Glomerular endothelial cell (primary cell): ENCODE data around the gene SPINT3. TPM values are rescaled to one million over a fixed set of nuclear protein-coding genes. Genes with fewer than 3 reads are reported as not detected.

Source experiments
- DNase-seq: peaks from one replicate; pipeline ENCODE4 v3.0.0-alpha.2; 2011; ENCODE audit warnings: low read depth, low spot score; ENCODE audit errors: extremely low read depth
- total RNA-seq: library from RNA; depleted of rRNA; stranded (reverse); fragments of >200 nt; gene quantifications from 2 replicates; pipeline ENCODE4 v1.2.3, GENCODE V29; 2015

Gene SPINT3, protein sequence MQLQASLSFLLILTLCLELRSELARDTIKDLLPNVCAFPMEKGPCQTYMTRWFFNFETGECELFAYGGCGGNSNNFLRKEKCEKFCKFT
- total RNA-seq = not detected in 2 replicates

DNA sequence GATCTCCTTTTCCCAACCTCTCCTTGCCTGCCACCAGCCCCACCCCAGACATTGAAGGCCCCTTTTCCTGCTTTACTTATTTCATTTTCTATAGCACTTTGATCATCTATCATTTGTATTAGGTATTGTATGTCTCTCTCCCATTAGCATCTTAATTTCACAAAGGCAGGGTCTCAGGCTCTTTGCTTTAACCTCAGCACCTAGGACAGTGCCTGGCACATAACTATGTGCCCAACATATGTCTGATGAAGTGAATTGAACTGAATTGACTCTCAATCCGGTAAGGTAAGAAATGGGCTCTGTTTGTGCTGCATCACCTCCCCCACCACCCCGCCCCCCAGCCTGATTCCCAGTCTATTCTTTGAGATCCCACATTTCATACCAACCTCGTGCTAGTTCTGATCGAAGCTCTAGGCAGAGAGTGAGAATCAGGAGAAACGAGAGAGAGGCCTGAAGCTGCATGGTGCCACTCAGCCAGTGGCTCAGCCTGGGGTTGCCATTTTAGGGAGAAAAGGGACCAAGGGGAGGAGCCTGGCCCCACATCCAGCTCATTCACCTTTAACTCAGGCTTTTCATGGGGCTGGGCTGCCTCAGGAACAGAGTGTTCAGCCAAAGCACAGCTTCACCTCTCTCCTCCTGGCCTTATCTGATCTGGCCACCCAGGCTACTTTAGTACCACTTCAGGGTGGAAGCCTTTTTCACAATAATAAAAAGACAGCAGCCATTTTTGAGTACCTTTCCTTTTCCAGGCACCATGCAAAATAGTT lies at the start of gene SPINT3:
Gene SPINT3 (minus strand): TSS at position 476 of the 767 bp plus-strand sequence. CDS start 14 bp downstream, at position 462.
- DNase-seq = no peak

DNA sequence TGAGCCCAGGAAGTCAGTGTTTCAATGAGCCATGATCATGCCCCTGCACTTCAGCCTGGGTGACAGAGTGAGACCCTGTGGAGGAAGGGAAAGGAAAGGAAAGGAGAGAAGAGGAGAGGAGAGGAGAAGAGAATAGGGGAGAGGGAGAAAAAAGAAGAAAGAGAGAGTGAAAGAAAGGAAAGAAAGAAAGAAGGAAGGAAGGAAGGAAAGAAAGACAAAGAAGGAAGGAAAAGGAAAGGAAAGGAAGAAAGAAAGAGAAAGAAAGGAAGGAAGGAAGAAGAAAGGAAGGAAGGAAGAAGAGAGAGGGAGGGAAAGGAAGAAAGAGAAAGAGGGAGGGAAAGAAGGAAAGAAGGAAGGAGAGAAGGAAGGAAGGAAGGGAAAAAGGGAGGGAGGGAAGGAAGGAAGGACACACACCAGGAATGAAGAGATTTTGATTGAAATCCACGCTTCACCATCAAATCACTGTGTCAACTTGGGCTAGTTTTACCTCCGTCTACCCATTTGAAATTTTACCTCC lies 49.4 kb upstream of the SPINT3 start:
- DNase-seq = no peak

DNA sequence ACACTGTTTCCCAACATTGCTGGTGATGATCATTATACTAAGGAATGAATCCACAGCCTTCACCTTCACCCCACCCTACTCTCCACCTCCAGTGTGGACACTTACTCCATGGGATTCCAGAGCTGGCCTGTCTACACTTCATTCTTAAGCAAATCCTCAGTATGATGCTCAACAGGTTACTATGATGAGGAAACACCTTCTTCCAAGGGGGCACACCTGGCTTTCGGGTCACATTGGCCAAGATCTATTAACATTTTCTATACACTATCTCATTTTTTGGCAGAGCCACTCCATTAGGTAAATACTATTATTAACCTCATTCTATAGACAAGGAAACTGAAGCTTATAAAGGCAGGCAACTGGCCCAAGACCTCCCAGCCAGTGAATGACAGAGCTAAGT lies 39.8 kb upstream of the SPINT3 start:
- no peak for DNase-seq

DNA sequence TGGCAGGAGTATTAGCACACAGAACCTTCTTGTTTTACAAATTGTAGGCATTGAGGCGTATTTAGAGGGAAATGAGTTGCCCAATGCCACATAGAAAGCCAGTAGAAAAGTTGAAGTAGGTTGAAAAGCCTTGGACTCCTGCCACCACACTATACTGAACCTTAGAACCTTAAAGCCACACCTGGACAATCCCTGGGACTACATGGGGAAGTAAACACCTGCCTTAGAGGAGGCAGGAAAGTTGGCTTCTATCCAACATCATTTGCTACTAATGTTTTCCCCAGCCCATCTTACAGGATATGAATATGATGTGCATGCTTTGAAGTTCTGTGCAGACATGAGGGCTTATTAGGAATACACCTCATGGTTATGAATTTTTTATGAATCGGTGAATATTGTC lies 37.0 kb upstream of the SPINT3 start:
- DNase-seq = no peak

DNA sequence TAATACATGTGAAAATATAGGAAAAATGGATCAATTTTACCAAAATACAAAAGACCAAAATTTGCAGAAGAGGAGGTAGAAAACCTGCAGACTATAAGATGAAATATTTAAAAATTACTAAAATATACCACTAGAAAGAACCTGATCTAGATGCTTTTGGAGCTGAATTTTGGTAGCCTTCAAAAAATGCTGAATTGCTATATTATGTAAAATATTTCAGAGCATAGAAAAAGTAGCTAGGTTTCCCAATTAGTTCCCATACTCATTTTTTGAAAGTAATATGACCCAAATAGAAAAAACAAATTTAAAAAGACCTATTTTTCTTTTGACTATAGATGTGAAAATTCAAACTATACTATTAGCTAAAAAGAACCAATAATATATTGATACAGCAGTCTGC lies 35.3 kb upstream of the SPINT3 start:
- no peak for DNase-seq

DNA sequence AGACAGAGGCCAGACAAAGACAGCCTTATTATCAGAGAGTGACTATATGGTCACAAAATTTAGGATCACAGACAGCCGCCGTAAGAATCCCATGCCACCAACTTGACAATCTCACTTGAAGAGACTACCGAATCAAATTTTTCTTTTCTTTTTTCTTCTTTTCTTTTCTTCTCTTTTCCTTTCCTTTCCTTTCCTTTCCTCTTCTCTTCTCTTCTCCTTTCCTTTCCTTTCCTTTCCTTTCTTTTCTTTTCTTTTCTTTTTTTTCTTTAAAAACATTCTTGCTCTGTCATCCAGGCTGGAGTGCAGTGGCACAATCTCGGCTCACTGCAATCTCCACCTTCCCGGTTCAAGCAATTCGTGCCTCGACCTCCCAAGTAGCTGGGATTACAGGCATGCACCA lies 33.0 kb upstream of the SPINT3 start:
- DNase-seq = no peak

DNA sequence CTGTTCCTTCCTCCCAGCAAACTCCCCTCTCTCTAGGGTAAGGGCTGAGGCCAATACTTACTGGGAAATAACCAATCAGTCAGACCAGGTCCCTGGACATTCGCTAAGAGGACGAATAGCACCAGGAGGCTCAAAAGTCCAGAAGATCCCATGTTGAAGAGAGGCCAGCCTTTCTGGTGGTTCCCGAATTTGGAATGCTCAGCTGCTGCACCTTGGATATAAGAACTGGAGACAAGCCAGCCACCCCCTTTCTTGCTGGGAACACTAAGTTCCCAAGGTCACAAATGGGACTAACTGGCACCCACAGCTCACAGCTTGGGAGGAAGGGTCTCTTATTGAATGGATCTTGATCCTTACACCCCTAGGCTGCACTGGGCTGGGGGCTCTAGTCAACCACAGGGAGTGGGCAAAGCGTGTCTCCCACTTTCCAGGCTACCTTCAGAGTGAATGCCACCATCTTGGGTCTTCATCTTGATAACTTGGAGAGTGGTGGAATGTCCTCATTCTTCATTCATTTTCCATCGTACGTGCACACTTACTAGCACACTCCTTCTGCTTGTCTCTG lies 31.9 kb upstream of the SPINT3 start, which contains the start of gene EPPIN:
Gene EPPIN (minus strand): TSS at position 196 of the 565 bp plus-strand sequence. CDS start 44 bp downstream, at position 152.
- DNase-seq = no peak

DNA sequence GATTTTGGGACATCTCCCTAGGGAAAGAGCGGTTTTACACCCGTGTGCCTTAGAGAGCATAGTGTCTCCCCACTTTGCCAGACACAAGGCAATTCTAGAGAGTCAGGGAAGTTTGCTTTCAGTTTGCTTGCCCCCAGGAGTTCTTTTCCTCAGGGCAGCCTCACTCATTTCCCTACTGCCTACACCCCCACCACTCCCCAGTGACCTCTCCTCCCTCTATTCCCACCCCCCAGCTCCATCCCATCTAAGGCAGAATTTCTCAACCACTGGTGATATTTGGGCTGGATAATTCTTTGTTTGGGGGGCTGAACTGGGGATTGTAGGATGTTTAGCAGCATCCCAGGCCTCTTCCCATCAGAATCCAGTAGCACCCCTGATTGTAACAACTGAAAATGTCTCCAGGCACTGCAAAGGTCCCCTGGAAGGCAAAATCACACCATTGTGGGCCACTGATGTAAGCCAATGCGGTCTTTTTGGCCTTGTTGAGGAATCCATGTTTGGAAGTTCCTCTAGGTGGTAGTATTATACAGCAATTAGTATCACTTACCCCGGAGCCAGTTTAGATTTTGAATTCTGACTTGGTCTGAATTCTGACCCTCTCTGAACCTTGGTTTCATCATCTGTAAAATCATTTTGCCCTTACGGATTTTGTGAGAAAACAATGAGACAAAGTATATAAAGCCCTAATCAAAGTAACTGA lies 30.5 kb upstream of the SPINT3 start:
- no peak for DNase-seq

DNA sequence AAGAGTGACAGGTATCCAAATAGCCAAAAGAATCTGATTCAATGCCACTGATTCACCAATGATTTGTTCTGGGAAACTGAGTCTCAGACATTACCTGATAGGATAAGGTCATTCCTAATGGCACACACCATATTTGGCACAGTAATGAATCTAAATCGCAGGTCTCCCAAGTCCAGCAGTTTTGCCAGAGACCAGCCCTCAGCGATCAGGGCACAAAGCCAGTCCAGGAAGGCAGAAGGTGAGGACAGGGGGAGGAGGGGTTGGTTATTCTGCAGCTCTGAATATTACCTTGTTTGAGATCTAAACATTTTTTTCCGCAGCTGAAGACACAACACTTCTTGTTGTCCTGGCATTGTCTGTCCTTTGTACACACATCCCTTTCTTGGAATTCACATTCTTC lies 29.9 kb upstream of the SPINT3 start:
- no peak for DNase-seq

DNA sequence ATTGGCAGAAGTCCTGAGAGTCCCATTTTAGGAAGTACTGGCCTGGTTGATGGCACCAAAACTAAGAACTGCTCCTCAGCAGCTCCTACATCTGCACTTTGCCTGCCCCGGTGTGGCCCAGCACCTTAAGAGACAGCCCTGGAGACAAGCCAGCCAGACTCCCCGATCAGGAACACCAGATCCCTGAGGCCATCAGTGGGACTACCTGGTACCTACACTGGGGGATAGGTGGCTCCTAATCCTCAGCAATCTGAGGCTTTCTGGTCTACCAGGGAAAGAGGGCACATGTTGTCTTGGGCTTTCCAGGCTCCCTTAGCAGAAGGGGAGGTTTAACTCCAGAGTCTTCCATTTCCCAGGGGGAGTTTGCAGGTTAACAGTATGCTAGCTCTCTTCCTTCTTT lies 24.0 kb upstream of the SPINT3 start, which contains the start of gene WFDC6:
Gene WFDC6 (minus strand): TSS at position 101 of the 400 bp plus-strand sequence. CDS start 75 bp downstream, at position 26.
- DNase-seq = no peak

DNA sequence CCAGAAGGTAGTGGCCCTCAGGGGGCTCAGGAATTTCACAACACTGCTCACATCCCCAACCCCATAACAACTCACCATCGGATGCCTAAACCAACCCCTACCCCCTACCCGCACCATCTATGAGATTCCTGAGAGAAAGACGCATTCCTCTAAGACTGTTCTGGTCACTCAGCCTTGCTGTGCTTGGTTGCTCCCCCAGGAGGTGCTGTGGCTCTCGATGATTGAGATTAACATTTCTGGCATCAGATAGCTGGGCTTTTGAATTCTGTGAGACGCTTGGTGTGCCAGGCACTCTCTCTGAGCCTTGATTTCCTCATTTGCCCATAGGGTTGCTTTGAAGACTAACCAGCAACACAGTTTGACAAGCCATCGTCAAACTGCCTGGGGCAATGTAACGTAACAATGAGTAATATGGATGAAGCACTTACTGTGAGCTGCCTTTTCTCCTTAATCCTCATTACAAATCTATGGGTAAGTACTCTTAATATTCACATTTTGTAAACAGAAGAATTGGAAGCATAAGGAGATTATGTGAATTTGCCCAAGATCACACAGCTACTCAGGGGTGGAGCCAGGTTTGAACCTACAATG lies 22.9 kb upstream of the SPINT3 start:
- DNase-seq = no peak

DNA sequence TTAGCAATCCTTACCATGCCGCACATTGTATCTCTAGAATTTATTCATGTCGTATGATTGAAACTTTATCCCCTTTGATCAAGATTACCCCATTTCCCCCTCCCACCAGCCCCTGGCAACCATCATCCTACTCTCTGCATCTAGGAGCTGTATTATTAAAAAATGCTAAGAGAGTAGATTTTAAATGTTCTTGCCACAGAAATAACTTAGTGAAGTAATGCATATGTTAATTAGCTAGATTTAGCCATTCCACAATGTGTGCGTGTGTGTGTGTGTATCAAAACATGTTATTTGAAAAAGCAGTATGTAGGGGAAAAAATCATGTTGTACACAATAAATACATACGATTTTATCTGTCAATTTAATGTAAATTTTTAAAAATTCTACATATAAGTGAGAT lies 11.9 kb upstream of the SPINT3 start:
- DNase-seq = no peak

DNA sequence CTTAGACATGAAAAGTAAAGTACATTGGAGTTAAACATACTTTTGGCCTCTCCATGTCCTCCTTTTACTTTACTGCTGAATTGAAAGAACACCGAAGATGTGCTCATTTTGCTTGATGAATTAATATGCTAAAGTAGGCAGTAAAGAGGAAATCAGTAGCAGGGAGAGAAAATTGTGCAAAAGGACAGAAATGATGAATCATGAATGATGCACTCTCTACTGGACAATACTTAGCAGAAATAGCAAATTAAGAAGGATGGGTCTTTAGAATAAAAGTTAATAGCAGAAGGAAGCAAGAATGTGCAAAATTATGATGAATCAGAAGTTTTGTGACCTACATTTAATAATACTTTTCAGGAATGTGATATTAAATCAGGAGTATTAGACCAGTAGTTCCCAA lies 8.4 kb upstream of the SPINT3 start:
- DNase-seq = no peak

DNA sequence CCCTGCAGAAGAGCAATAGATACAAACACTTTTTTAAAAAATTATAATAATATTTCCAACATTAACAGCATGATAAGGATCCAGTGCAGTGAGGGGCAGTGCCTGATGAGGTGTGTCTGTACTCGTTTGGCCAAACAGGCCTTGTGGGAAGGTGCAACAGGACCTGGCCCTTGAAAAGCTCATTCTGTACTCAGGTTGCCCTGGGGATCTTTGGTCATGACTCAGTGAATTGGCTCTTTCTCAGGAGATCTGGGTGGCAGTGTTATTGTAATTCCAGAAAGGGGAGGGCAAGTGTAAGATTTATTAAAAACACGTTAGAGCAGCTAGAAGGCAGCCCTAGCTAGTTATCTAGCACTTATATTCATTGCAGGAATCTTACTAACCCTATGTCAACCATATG lies 2.9 kb upstream of the SPINT3 start:
- no peak for DNase-seq

DNA sequence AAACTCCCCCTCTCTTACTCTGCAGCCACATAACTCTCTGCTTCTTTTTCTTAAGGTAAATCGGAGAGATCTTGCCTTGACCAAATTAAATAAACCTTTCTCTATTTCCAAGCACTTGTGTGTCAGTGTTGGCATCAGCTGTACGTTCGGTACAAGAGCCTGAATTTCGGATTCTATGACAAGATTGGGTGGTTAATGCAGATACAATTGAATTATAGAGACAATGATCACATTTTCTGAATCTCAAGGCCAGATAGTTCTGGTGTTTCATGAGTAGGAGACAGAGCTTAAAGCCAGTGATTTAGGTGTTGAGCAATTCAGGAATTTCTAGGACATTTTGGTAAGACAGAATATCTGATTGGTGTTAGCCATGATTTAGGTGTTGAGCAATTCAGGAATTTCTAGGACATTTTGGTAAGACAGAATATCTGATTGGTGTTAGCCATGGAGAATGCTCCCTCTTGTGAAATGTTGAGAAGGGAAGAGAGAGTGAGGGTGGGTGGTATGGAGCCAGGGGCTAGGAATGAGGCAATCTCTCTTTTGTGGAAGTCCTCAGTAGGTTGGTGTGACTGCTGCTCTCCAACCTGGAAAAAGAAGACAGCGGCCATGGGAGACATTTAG lies 5.1 kb downstream of the SPINT3 start:
- no peak for DNase-seq

DNA sequence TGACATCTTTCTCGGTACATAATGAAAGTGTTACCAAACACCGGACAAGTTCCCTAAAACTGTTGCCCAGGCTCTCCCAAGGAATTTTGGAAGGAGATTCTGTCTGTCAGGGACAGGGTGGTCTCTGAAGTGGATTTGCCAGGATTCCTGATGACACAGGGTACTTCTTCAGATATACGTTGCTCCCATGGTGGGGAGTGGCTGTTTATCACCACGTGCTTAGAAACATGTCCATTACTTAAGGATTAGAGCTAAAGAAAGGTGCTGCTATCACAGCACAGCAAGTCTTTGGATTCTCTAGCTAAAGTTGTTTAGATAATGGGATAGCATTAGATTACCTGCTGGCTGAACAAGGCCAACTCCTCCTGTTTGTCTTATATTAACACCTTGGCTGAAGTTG lies 6.3 kb downstream of the SPINT3 start:
- DNase-seq = no peak

DNA sequence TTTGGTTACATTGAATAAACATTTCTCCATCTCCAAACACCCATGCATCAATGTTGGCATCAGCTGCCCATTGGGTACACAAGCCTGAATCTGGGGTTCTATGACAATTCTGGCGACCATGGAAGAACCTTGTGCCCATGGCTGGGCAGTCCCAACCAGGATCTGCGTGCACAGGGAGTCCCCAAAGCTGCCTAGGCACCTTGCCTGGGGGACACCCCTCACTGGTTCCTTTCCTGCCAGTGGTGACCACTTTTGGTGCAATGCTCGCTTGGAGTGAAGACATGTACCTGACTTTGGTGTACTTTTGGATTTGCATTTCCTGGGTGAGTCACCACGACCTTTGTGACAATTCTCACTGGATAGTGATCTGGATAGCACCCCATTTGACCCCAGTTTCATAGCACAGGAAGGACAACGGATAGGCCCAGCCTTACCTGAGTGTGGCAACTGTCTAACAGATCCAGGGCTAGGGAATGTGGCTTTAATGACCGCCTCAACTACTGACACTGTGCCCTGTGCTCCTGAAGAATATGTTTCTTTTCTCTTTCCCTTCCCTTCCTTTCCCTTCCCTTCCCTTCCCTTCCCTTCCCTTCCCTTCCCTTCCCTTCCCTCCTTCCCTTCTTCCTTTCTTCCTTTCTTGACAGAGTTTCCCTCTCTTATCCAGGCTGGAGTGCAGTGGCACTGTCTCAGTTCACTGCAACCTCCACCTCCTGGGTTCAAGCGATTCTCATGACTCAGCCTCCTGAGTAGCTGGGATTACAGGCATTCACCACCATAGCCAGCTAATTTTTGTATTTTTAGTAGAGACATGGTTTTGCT lies 7.1 kb downstream of the SPINT3 start:
- no peak for DNase-seq

DNA sequence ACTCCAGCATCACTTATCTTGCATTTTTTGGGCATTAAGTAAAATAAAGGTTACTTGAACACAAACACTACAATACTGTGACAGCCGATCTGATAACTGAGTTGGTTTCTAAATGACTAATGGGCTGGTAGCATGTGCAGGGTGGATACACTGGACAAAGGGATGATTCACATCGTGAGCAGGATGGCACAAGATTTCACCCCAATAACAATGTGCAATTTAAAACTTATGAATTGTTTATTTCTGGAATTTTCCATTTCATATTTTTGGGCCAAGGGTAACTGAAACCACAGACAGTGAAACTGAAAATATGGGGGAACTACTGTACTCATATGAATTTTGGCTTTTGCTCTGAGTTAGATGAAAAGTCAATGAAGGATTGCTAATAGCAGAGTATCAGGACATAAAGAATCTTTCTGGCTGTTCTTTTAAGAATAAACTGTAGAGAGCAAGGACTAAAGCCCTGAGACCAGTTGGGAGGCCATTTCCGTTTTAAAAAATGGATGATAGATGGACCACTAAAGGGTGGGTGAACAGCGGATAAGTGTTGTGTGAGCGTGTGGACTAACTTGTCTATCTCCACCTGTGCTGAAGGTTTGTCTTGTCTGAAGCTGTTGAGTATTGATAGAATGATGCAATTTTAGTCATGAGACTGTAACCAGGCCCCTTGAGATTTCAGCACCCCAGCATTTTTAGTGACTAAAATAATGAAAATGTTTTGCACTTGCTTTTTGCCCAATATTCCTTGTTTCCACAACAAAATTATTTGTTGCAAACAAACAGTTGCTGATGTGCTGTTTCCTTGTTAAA lies 8.2 kb downstream of the SPINT3 start:
- no peak for DNase-seq

DNA sequence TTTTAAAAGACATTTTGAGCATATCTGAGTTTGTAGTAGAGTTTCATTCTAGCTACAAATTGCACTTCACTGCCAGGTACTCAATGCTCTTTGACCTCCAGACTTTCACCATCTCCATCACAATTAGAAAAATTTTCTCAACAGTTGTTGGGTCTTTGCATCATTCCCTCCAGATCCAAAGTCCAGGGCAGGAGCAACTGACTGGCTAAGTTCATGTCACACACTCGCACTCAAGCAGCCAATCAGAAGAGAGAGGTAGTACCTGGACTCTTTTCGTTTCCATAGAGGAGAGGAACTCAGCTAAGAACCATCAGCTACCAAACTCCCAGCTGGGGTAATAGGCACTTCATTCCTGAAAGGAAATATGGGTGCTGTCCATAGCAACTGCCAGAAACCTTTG lies 9.0 kb downstream of the SPINT3 start:
- DNase-seq = no peak
